ENCODE results near the gene SEMA6C. TPM values are rescaled to one million over a fixed set of nuclear protein-coding genes. Genes with fewer than 3 reads are reported as not detected.

Gene SEMA6C
- total RNA-seq, 1 experiment from 2014 or later: 8.2 TPM

DNA sequence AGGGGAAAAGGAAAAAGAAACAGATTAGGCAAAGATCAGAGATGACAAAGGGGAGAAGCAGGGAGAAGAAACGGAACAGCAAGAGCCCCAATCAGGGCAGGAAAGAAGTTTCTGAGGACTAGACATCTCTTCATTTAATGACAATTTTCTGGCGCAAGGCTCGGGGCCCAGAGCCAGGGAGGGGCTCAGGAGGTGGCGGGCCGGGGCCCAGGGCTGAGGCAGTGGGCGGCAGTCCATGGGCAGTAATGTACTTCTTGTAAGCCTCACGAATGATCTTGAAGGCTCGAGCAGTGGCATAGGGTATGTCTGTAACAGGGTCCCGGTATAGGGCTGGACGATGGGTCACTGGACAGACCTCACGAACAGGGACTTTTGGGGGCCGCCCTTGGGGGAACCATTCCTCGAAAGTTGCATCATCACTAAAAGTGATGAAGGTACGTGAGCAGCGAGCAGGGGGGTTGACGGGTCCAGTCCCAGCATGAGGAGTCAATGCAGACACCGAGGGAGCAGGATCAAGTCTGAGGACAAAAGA is 30.1 kb upstream of the SEMA6C start:
- Histone ChIP-seq H3K36me3 (ENCODE audit: control insufficient read depth in 1 of 2, insufficient read depth in 2 of 2, low read length in 2 of 2) (peaks cover 22 to 36% of the 10 kb centered on the region in 2 experiments; a peak in 3 of 4 replicates), H3K79me2 (ENCODE audit: insufficient read depth, low read length) (no peaks in the 10 kb centered on the region), H3K9me3 (ENCODE audit: control insufficient read depth in 1 of 2, insufficient read depth in 1 of 2, low read depth in 1 of 2, low read length in 2 of 2) (no peaks in the 10 kb centered on the region), H3K27ac (ENCODE audit: low read depth, low read length) (no peak overlapping the region), H2AFZ (ENCODE audit: low read depth, low read length, poor library complexity, severe bottlenecking) (no peak overlapping the region), H3K9ac (ENCODE audit: low read length) (no peak overlapping the region), H3K4me1 (ENCODE audit: control insufficient read depth in 1 of 2, insufficient read depth in 2 of 2, low read length in 2 of 2) (no peaks in the 10 kb centered on the region), H3K4me3 (replicated peaks in 1 of 2; ENCODE audit: low read depth in 1 of 2, low read length in 2 of 2) (no peak overlapping the region), H3K4me2 (ENCODE audit: low read length) (no peak overlapping the region), H3K27me3 (ENCODE audit: insufficient read depth, low read length) (no peaks in the 10 kb centered on the region), H4K20me1 (ENCODE audit: insufficient read depth) (no peaks in the 10 kb centered on the region), H3K9me2 (ENCODE audit: insufficient read depth) (no peaks in the 10 kb centered on the region)
- DNase-seq (ENCODE audit: low read depth, low spot score) (no peak), ATAC-seq (no peak)
- intact Hi-C loops (cut with micrococcal nuclease): no loop called here
- ChIA-PET POLR2A (interaction anchor here (0.7 kb wide), 1 partner anchor 13 kb away, joined by 3 read pairs; the partner anchor contains the start of gene VPS72), CTCF (interaction anchor here (1.2 kb wide), 1 partner anchor 77 kb away, joined by 3 read pairs; no protein-coding TSS in a partner anchor), RAD21 (ENCODE audit: low non-redundant PET in 1 of 2, low total read pairs in 2 of 2, uncharacterized antibody in 2 of 2, unreplicated experiment in 2 of 2) (interaction anchor here in 1 of 2 experiments (0.6 kb wide), 1 partner anchor 102 kb away, joined by 3 read pairs; no protein-coding TSS in a partner anchor)
- no TSS peak for BruUV-seq (replicated peaks)
- TF ChIP-seq, protein P1, sequence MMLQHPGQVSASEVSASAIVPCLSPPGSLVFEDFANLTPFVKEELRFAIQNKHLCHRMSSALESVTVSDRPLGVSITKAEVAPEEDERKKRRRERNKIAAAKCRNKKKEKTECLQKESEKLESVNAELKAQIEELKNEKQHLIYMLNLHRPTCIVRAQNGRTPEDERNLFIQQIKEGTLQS (IDR thresholded peaks at IDR 0.05): no peak
- TF ChIP-seq POLR2A (IDR thresholded peaks at IDR 0.05; ENCODE audit: borderline replicate concordance, extremely low read depth, insufficient read depth, insufficient read length) (no peak), SIN3A (IDR thresholded peaks at IDR 0.05; ENCODE audit: low read depth) (no peak), YY1 (IDR thresholded peaks at IDR 0.05; ENCODE audit: extremely low read depth, insufficient replicate concordance, low read depth, low read length) (no peak), ELF1 (IDR thresholded peaks at IDR 0.05; ENCODE audit: borderline replicate concordance, low read depth) (no peak), ZNF274 (IDR thresholded peaks at IDR 0.05; ENCODE audit: low read depth, low read length) (no peak), CEBPB (IDR thresholded peaks at IDR 0.05; ENCODE audit: low read depth) (no peak), POLR2AphosphoS5 (IDR thresholded peaks at IDR 0.05; ENCODE audit: low read depth, low read length) (no peak), ZFX (IDR thresholded peaks at IDR 0.05) (no peak), SRF (IDR thresholded peaks at IDR 0.05; ENCODE audit: low read depth) (no peak), EZH2 (IDR thresholded peaks at IDR 0.05) (no peak), EZH2phosphoT487 (IDR thresholded peaks at IDR 0.05; ENCODE audit: borderline replicate concordance) (no peak), JUND (IDR thresholded peaks at IDR 0.05) (no peak), CBX3 (IDR thresholded peaks at IDR 0.05; ENCODE audit: low read depth) (no peak), RAD21 (IDR thresholded peaks at IDR 0.05; ENCODE audit: low read depth) (no peak), FOSL1 (IDR thresholded peaks at IDR 0.05; ENCODE audit: low read depth) (no peak)
- TF ChIP-seq, protein P2, sequence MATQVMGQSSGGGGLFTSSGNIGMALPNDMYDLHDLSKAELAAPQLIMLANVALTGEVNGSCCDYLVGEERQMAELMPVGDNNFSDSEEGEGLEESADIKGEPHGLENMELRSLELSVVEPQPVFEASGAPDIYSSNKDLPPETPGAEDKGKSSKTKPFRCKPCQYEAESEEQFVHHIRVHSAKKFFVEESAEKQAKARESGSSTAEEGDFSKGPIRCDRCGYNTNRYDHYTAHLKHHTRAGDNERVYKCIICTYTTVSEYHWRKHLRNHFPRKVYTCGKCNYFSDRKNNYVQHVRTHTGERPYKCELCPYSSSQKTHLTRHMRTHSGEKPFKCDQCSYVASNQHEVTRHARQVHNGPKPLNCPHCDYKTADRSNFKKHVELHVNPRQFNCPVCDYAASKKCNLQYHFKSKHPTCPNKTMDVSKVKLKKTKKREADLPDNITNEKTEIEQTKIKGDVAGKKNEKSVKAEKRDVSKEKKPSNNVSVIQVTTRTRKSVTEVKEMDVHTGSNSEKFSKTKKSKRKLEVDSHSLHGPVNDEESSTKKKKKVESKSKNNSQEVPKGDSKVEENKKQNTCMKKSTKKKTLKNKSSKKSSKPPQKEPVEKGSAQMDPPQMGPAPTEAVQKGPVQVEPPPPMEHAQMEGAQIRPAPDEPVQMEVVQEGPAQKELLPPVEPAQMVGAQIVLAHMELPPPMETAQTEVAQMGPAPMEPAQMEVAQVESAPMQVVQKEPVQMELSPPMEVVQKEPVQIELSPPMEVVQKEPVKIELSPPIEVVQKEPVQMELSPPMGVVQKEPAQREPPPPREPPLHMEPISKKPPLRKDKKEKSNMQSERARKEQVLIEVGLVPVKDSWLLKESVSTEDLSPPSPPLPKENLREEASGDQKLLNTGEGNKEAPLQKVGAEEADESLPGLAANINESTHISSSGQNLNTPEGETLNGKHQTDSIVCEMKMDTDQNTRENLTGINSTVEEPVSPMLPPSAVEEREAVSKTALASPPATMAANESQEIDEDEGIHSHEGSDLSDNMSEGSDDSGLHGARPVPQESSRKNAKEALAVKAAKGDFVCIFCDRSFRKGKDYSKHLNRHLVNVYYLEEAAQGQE (IDR thresholded peaks at IDR 0.05; ENCODE audit: low read depth): no peak
- TF ChIP-seq, protein P3, sequence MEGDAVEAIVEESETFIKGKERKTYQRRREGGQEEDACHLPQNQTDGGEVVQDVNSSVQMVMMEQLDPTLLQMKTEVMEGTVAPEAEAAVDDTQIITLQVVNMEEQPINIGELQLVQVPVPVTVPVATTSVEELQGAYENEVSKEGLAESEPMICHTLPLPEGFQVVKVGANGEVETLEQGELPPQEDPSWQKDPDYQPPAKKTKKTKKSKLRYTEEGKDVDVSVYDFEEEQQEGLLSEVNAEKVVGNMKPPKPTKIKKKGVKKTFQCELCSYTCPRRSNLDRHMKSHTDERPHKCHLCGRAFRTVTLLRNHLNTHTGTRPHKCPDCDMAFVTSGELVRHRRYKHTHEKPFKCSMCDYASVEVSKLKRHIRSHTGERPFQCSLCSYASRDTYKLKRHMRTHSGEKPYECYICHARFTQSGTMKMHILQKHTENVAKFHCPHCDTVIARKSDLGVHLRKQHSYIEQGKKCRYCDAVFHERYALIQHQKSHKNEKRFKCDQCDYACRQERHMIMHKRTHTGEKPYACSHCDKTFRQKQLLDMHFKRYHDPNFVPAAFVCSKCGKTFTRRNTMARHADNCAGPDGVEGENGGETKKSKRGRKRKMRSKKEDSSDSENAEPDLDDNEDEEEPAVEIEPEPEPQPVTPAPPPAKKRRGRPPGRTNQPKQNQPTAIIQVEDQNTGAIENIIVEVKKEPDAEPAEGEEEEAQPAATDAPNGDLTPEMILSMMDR (IDR thresholded peaks at IDR 0.05 in 2 of 3, conservative IDR thresholded peaks at IDR 0.05 in 1 of 3; ENCODE audit: borderline replicate concordance in 1 of 3, insufficient read depth in 1 of 3, low read depth in 2 of 3, low read length in 2 of 3): no peak
- TF ChIP-seq, protein P4, sequence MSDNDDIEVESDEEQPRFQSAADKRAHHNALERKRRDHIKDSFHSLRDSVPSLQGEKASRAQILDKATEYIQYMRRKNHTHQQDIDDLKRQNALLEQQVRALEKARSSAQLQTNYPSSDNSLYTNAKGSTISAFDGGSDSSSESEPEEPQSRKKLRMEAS (IDR thresholded peaks at IDR 0.05): no peak
- TF ChIP-seq, protein P5, sequence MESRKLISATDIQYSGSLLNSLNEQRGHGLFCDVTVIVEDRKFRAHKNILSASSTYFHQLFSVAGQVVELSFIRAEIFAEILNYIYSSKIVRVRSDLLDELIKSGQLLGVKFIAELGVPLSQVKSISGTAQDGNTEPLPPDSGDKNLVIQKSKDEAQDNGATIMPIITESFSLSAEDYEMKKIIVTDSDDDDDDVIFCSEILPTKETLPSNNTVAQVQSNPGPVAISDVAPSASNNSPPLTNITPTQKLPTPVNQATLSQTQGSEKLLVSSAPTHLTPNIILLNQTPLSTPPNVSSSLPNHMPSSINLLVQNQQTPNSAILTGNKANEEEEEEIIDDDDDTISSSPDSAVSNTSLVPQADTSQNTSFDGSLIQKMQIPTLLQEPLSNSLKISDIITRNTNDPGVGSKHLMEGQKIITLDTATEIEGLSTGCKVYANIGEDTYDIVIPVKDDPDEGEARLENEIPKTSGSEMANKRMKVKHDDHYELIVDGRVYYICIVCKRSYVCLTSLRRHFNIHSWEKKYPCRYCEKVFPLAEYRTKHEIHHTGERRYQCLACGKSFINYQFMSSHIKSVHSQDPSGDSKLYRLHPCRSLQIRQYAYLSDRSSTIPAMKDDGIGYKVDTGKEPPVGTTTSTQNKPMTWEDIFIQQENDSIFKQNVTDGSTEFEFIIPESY (IDR thresholded peaks at IDR 0.05; ENCODE audit: extremely low read depth, insufficient replicate concordance, low read length): no peak

Data from HCT116 (cell line).